Cardiac muscle cell (in vitro differentiated cells and primary cell): ENCODE measurements around the gene COL4A1. TPM values are rescaled to one million over a fixed set of nuclear protein-coding genes. Genes with fewer than 3 reads are reported as not detected.

Experiments
- DNase-seq, 2 donors: peaks; one replicate each; pipeline versions ENCODE4 v3.0.0 to v3.0.0-alpha.2; 2010 to 2017; ENCODE audit warnings: low read depth in 1 of 2, low spot score in 1 of 2
- H3K27ac ChIP-seq: fragments of 200-600 bp; sonication (generic); 2 replicates; pipeline ENCODE4 v1.5.1; 2016
- H3K27me3 ChIP-seq: fragments of 200-600 bp; sonication (generic); 2 replicates; pipeline ENCODE4 v1.6.0; 2016; ENCODE audit warnings: control low read depth
- H3K36me3 ChIP-seq: fragments of 200-600 bp; sonication (generic); 2 replicates; pipeline ENCODE4 v1.5.1; 2016; ENCODE audit warnings: control low read depth
- H3K4me1 ChIP-seq: fragments of 200-600 bp; sonication (generic); 2 replicates; pipeline ENCODE4 v1.8.1; 2017; ENCODE audit warnings: low read depth, mild to moderate bottlenecking, mixed run types
- H3K4me3 ChIP-seq: fragments of 200-600 bp; sonication (generic); 2 replicates; pipeline ENCODE4 v1.5.1; 2016; ENCODE audit warnings: mild to moderate bottlenecking
- H3K9me3 ChIP-seq: fragments of 200-600 bp; sonication (generic); 2 replicates; pipeline ENCODE4 v1.5.1; 2017; ENCODE audit warnings: low read depth, mild to moderate bottlenecking, control low read depth
- polyA plus RNA-seq: library from polyadenylated mRNA; unstranded; fragments of >200 nt; fragmentation: Nextera tagmentation; extraction: Ambion mirVana; gene quantifications from 2 replicates; pipeline ENCODE4 v1.2.1, GENCODE V29; 2016
- total RNA-seq: library from RNA; depleted of rRNA; stranded (reverse); fragments of >200 nt; gene quantifications from 2 replicates; pipeline ENCODE4 v1.2.3, GENCODE V29; 2016
- TF ChIP-seq, protein P1 (sequence below): IDR thresholded peaks from 2 replicates; pipeline ENCODE4 v1.5.1; 2012; ENCODE audit warnings: low read depth, mild to moderate bottlenecking, low read length

Gene COL4A1
- total and polyA plus RNA-seq, 2 experiments from 2014 or later = 73.9 to 171 TPM

DNA sequence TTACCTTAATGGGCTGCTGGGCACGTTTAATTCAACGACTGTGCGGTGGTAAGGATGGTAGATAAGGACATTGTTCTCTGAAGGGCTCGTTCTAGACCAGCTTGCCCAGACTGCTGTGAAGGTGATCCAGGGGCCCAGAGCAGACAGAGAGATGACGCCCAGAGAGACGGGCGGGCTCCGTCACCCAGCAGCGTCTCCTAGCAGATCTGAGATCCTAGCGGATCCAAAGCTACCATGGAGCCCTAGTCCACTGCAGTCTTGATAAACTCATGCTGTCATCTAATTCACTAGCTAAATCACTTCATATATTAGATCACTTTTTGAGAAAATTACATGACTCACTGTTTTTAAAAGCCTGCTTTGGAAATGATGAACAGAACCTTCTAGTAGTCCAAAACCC is 21.6 kb upstream of the COL4A1 start:
- Histone ChIP-seq H3K36me3 (no peaks in the 10 kb centered on the region), H3K4me1 (peaks cover 29% of the 10 kb centered on the region), H3K27ac (no peak overlapping the region), H3K4me3 (no peak overlapping the region), H3K9me3 (no peaks in the 10 kb centered on the region), H3K27me3 (no peaks in the 10 kb centered on the region)
- TF ChIP-seq, protein P1, sequence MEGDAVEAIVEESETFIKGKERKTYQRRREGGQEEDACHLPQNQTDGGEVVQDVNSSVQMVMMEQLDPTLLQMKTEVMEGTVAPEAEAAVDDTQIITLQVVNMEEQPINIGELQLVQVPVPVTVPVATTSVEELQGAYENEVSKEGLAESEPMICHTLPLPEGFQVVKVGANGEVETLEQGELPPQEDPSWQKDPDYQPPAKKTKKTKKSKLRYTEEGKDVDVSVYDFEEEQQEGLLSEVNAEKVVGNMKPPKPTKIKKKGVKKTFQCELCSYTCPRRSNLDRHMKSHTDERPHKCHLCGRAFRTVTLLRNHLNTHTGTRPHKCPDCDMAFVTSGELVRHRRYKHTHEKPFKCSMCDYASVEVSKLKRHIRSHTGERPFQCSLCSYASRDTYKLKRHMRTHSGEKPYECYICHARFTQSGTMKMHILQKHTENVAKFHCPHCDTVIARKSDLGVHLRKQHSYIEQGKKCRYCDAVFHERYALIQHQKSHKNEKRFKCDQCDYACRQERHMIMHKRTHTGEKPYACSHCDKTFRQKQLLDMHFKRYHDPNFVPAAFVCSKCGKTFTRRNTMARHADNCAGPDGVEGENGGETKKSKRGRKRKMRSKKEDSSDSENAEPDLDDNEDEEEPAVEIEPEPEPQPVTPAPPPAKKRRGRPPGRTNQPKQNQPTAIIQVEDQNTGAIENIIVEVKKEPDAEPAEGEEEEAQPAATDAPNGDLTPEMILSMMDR = no peak
- no peak for DNase-seq

DNA sequence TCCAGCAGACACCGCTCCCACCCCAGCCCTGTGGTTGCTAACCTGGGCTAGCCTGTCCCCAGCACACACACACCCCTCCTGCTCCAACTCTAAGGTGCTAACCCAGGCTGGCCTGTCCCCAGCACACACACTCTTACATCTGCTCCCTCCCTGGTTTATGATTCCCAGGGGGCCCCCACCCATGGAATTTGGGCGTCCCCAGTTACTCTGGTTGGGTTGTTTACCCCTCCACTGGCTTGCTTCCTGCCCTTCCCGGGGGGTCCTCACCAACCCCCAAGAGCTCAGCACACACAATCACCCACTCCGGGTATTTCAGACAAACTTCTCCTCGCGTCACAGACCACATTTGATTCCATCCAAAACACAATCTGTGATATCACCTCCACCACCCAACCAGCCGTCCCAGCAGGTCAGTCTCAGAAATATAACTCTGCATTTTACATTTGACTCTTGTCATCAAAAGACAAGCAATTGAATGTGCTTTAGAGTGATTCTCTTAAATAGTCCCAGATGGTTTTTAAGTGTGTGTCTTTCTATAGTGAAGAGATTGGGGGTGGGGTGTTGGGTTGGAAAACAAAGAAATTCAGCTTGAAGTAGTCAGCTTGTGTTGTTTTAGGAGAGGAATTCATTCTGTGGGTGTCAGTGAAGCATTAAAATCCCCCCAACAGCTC is 20.2 kb upstream of the COL4A1 start:
- no peaks in the 10 kb centered on the region for H3K27me3 ChIP-seq
- peak overlapping the region; percentile 49 for H3K27ac ChIP-seq
- no peaks in the 10 kb centered on the region for H3K9me3 ChIP-seq
- no peak overlapping the region for H3K4me3 ChIP-seq
- DNase-seq = no peak
- TF ChIP-seq, protein P1 = no peak
- H3K4me1 ChIP-seq = peaks cover 29% of the 10 kb centered on the region
- no peaks in the 10 kb centered on the region for H3K36me3 ChIP-seq

DNA sequence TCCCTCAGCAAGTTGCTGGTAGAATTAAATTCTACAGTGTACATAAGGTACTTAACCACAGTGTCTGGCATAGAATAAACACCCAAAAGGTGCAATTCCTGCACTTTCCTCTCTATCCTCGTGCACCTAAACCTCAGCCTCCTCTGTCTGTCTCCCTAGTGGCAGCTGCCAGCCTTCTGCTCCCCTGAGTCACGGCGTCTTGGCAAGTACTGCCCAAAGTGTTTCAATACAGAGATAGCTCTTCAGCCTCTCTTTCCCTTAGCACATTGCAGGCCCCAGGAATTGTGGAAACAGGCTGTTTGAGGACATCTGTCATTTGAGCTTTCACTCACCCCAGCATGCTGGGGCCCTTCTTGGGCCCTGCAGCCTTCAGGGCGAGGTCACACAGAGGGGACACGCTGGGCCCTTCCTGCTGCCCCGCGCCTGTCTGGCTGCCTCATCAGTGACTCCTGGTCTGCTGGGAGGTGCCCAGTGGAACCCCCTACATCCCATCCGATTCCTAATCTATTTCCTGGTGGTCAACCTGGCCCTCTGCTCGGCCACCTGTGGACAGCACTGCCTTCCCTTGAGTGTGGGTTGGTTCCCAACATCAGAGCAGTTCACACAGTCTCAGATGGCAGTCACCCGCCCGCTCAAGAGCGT is 19.4 kb upstream of the COL4A1 start:
- DNase-seq = no peak
- H3K4me1 ChIP-seq = peaks cover 29% of the 10 kb centered on the region
- TF ChIP-seq, protein P1 = no peak
- H3K27ac ChIP-seq = peak overlapping the region; percentile 49
- H3K27me3 ChIP-seq = no peaks in the 10 kb centered on the region
- no peaks in the 10 kb centered on the region for H3K9me3 ChIP-seq
- H3K36me3 ChIP-seq = no peaks in the 10 kb centered on the region
- no peak overlapping the region for H3K4me3 ChIP-seq

DNA sequence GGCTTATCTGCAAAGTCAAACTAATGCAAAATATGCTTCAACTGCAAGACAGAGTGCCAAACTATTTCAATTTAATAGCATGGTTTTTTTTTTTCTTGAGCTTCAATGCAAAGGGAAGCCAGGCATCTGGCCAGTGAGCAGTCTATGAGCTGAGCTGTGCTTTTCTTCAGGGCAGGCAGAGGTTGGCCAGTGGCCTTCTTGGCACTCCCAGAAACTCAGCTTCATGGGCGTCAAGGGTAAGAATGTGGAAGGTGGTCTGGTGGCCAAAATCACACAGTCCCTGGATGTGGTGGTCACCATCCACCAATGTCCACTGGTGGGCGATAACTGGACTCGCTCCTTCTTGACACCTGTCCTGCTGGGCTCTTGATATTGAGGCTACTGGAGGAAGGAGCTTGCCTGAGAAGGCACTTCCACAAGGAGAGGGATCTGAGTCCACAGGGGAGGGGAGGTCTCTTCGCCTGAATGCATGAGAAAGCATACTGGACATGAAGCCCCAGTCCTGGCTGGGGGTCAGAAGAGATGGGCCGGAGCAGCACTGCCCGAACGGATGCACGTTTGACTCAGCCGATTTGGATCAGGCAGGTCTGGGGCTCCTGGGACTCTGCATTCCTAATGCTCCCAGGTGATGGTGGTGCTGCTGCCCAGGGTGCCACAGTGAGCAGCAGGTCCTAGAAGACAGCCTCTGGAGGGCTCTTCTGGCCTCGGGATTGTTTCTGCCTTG is 17.2 kb upstream of the COL4A1 start:
- H3K4me3 ChIP-seq = no peak overlapping the region
- H3K4me1 ChIP-seq = peaks cover 29% of the 10 kb centered on the region
- no peaks in the 10 kb centered on the region for H3K9me3 ChIP-seq
- H3K27me3 ChIP-seq = no peaks in the 10 kb centered on the region
- H3K36me3 ChIP-seq = no peaks in the 10 kb centered on the region
- TF ChIP-seq, protein P1 = no peak
- no peak for DNase-seq
- H3K27ac ChIP-seq = peak overlapping the region; percentile 11

DNA sequence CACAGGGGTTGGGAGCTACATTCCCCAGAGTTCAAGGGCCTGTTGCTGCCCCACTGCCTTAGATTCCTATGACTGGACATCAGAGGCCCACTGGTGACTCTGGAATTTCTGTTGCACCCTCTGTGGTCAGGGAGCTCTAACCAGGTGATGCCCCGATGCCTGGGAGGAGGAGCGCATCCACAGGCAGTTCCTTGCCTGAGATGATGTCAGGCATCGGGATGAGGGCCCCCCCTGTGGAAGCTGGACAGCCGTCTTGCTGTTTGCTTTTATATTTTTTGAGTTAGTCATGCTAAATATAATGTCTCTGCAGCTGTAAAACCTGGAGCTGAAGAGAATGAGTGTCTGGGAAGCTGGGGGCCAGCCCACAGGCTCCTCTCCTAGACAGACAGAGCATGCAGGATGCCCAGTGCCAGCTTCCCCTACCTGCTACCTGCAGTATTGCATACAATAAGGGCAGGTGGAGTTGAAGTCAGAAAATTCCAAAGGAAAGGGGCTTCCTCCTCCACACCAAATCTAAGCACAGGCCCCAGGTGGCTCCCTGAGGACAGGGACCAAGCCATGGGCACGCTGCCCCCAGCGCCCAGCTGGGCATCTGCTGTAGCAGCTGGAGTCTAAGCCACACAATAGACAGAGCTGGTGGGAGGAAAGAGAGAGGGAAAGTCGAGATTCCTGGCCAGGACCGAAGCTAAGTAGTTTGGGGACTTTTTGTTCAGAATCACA is 16.4 kb upstream of the COL4A1 start:
- TF ChIP-seq, protein P1 = no peak
- H3K9me3 ChIP-seq = no peaks in the 10 kb centered on the region
- peaks cover 29% of the 10 kb centered on the region for H3K4me1 ChIP-seq
- no peaks in the 10 kb centered on the region for H3K27me3 ChIP-seq
- no peaks in the 10 kb centered on the region for H3K36me3 ChIP-seq
- H3K4me3 ChIP-seq = no peak overlapping the region
- DNase-seq = no peak
- H3K27ac ChIP-seq = no peak overlapping the region
